Natural killer cell (primary cell): ENCODE measurements around the gene CORO6. TPM values are rescaled to one million over a fixed set of nuclear protein-coding genes. Genes with fewer than 3 reads are reported as not detected.

Experiments
- ATAC-seq, 3 donors: fragments of 150-1000 bp in 2 of 3; fragments of 200-7000 bp in 1 of 3; cut with Tn5 transposase; 1 replicate in 1 of 3; 2 replicates in 2 of 3; pipeline ENCODE4 v1.10.0; 2021; ENCODE audit warnings: mild to moderate bottlenecking in 2 of 3, moderate library complexity in 2 of 3
- DNase-seq, 2 donors: peaks; one replicate each; pipeline versions ENCODE4 v3.0.0 to v3.0.0-alpha.2; 2013 to 2021; ENCODE audit warnings: mixed read lengths in 1 of 2
- H3K27ac ChIP-seq: one replicate; pipeline ENCODE4 v1.5.1; 2013; ENCODE audit warnings: mild to moderate bottlenecking, low read length
- H3K27me3 ChIP-seq: one replicate; pipeline ENCODE4 v1.6.1; 2013; ENCODE audit warnings: low read length; ENCODE audit not compliant: control insufficient read depth, insufficient read depth
- H3K36me3 ChIP-seq: one replicate; pipeline ENCODE4 v1.6.1; 2013; ENCODE audit warnings: low read length; ENCODE audit not compliant: control insufficient read depth, insufficient read depth
- H3K4me1 ChIP-seq: one replicate; pipeline ENCODE4 v1.6.1; 2013; ENCODE audit warnings: low read length; ENCODE audit not compliant: control insufficient read depth, insufficient read depth
- H3K4me3 ChIP-seq: one replicate; pipeline ENCODE4 v1.5.1; 2013; ENCODE audit warnings: low read length
- H3K9me3 ChIP-seq: one replicate; pipeline ENCODE4 v1.6.1; 2013; ENCODE audit warnings: low read length; ENCODE audit not compliant: control insufficient read depth, insufficient read depth
- H3K27ac Mint-ChIP-seq, 2 donors: one replicate each; pipeline ENCODE4 v1.8.0; 2022; ENCODE audit warnings: mild to moderate bottlenecking in 2 of 2, mixed read lengths in 2 of 2, moderate library complexity in 1 of 2
- H3K27me3 Mint-ChIP-seq, 2 donors: one replicate each; pipeline ENCODE4 v1.8.0; 2022; ENCODE audit warnings: low read depth in 2 of 2, mixed read lengths in 2 of 2
- H3K36me3 Mint-ChIP-seq: one replicate; pipeline ENCODE4 v1.8.0; 2022; ENCODE audit warnings: mixed read lengths
- H3K4me1 Mint-ChIP-seq, 2 donors: one replicate each; pipeline ENCODE4 v1.8.0; 2022; ENCODE audit warnings: mixed read lengths in 2 of 2
- H3K4me3 Mint-ChIP-seq: one replicate; pipeline ENCODE4 v1.8.0; 2022; ENCODE audit warnings: mild to moderate bottlenecking, moderate library complexity, mixed read lengths
- H3K9me3 Mint-ChIP-seq, 2 donors: one replicate each; pipeline ENCODE4 v1.8.0; 2022; ENCODE audit warnings: mixed read lengths in 2 of 2
- CTCF ChIP-seq: fragments of 200-600 bp; IDR thresholded peaks from one replicate; pipeline ENCODE4 v1.8.0; 2022; ENCODE audit warnings: antibody characterized with exemption
- WGBS: methylation state at CpG from one replicate; pipeline ENCODE4 v1.1.7; 2013; ENCODE audit warnings: missing lambda C conversion rate; ENCODE audit not compliant: insufficient coverage; 5-methylcytosine and 5-hydroxymethylcytosine counted together
- intact Hi-C: fragments of 100-400 bp; cut with micrococcal nuclease; formaldehyde crosslinking; loops from one replicate; pipeline ENCODE4 v1.14.2; 2022
- total RNA-seq, 4 donors: library from RNA; stranded (reverse); fragments of 120-200 nt in 1 of 4; gene quantifications; one replicate each; pipeline versions ENCODE4 v1.2.3 to v1.2.4, GENCODE V29; 2013 to 2022

The CORO6 gene
- total RNA-seq, 3 donors from 2014 or later (not counting 1 experiment from before 2014, with no cell fraction given), result 2.4 to 18.7 (median 3.9) TPM

- intact Hi-C loops, result loop anchor here (5.0 to 10.0 kb wide), 2 partner anchors 52 to 145 kb away; partner anchors contain the start of genes ABHD15 and TP53I13
- H3K4me3 ChIP-seq, result peak overlapping the region; percentile 60
- H3K27me3 ChIP-seq, result no peaks in the 10 kb centered on the region
- no peaks in the 10 kb centered on the region for H3K27me3 Mint-ChIP-seq
- no peaks in the 10 kb centered on the region for H3K36me3 Mint-ChIP-seq
- ATAC-seq (peak; percentile 70 to 77 (median 71)), DNase-seq (peak; percentile 88 to 95)
- under 1% methylated on average over 16 of the region's 16 CpGs for WGBS
- TF ChIP-seq CTCF, result peak; percentile 64
- peak overlapping the region; percentile 48 to 86 for H3K27ac Mint-ChIP-seq
- no peaks in the 10 kb centered on the region for H3K9me3 Mint-ChIP-seq
- H3K27ac ChIP-seq, result no peak overlapping the region
- peaks cover 62% of the 10 kb centered on the region for H3K4me1 ChIP-seq
- H3K36me3 ChIP-seq, result no peaks in the 10 kb centered on the region
- peak overlapping the region; percentile 90 for H3K4me3 Mint-ChIP-seq
- peaks cover 16 to 51% of the 10 kb centered on the region in 2 donors for H3K4me1 Mint-ChIP-seq
- H3K9me3 ChIP-seq, result no peaks in the 10 kb centered on the region
Measured at GRCh38 chr17:29617125-29617480, 5.6 kb downstream of the CORO6 start.

DNA sequence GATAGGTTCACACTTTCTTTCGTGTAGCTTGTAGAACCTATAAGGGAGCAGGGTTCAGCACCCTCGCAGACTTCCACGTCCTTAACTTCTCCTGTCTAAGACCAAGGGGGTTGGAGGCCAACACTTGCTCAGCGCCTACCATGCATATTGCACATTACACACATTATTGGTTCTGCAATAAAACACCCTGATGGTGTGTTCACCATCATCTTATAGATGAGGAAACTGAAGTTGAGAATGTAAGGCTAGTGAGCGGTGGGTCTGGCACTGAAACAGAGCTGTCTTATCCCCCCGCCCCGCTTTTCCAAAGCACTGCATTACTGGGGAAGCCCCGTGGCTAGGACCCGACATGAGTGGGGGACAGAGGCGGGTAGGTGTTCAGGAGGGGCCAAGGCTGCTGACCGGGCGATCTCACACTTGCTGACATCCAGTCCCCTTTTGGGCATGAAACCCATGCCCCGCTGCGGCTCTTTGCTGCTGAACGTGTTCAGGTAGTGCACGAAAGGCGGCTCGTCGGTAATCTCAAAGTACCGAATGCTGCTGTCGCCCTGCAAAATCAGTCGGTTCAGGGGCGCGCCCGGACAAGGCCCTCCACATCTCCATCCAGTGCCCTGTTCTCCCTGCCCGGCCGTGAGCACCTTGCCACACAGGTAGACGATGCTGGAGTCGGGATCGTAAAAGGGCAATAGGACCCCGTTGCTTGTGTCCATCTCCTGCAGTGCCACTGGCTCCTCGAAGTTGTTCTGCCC lies 6.2 kb downstream of the CORO6 start:
- Mint-ChIP-seq H3K9me3 (no peaks in the 10 kb centered on the region), H3K27ac (peak overlapping the region; percentile 48 to 86), H3K27me3 (no peaks in the 10 kb centered on the region), H3K4me3 (peak overlapping the region; percentile 90), H3K4me1 (peaks cover 12 to 47% of the 10 kb centered on the region in 2 donors), H3K36me3 (no peaks in the 10 kb centered on the region)
- H3K4me1 ChIP-seq, result peaks cover 56% of the 10 kb centered on the region
- H3K27ac ChIP-seq, result peak overlapping the region; percentile 11
- intact Hi-C loops, result loop anchor here (5.0 to 10.0 kb wide), 2 partner anchors 52 to 146 kb away; partner anchors contain the start of genes ABHD15 and TP53I13
- no peaks in the 10 kb centered on the region for H3K9me3 ChIP-seq
- no peaks in the 10 kb centered on the region for H3K36me3 ChIP-seq
- DNase-seq, result peak in 1 of 2 donors; percentile 48
- ATAC-seq, result no peak
- WGBS, result 14% methylated on average over 32 of the region's 32 CpGs
- TF ChIP-seq CTCF, result no peak
- H3K27me3 ChIP-seq, result no peaks in the 10 kb centered on the region
- H3K4me3 ChIP-seq, result peak overlapping the region; percentile 60

GRCh38 chr17:29615492-29616299 lies 7.0 kb downstream of the CORO6 start:
- H3K36me3 ChIP-seq, result no peaks in the 10 kb centered on the region
- peak overlapping the region; percentile 90 for H3K4me3 Mint-ChIP-seq
- H3K36me3 Mint-ChIP-seq, result no peaks in the 10 kb centered on the region
- DNase-seq (peak; percentile 84 to 93), ATAC-seq (peak; percentile 65 to 84 (median 72))
- H3K9me3 Mint-ChIP-seq, result no peaks in the 10 kb centered on the region
- no peaks in the 10 kb centered on the region for H3K27me3 Mint-ChIP-seq
- no peaks in the 10 kb centered on the region for H3K9me3 ChIP-seq
- no peaks in the 10 kb centered on the region for H3K27me3 ChIP-seq
- 1% methylated on average over 74 of the region's 74 CpGs for WGBS
- peak overlapping the region; percentile 74 to 86 for H3K27ac Mint-ChIP-seq
- peaks cover 12 to 47% of the 10 kb centered on the region in 2 donors for H3K4me1 Mint-ChIP-seq
- no peak for TF ChIP-seq CTCF
- peak overlapping the region; percentile 60 for H3K4me3 ChIP-seq
- H3K4me1 ChIP-seq, result peaks cover 56% of the 10 kb centered on the region
- intact Hi-C loops, result loop anchor here (1.0 to 10.0 kb wide), 5 partner anchors 23 to 147 kb away; partner anchors contain the start of genes ABHD15, GIT1 and TP53I13
- peak overlapping the region; percentile 70 for H3K27ac ChIP-seq
